ENCODE results near the gene RNF138. TPM values are rescaled to one million over a fixed set of nuclear protein-coding genes. Genes with fewer than 3 reads are reported as not detected.
A peak's percentile ranks its signal among the peaks of the same experiment; 100 is the strongest.

The RNF138 gene
- total and polyA plus RNA-seq, 2 of the 8 experiments (the other 6 are each of a cell fraction or from before 2014, with no cell fraction given), result 29.2 to 109 TPM

GRCh38 chr18:32091724-32092421, at the start of gene RNF138 (continued):
- TF ChIP-seq RAD21 (IDR thresholded peaks at IDR 0.05 in 1 of 2, conservative IDR thresholded peaks at IDR 0.05 in 1 of 2; ENCODE audit: low read depth in 2 of 2, low read length in 2 of 2) (no peak), E2F6 (IDR thresholded peaks at IDR 0.05) (peak; percentile 87), SP1 (IDR thresholded peaks at IDR 0.05; ENCODE audit: low read depth, low read length) (no peak), KDM5A (IDR thresholded peaks at IDR 0.05; ENCODE audit: low read length) (no peak), ASH2L (IDR thresholded peaks at IDR 0.05; ENCODE audit: low read length) (peak; percentile 66), SUZ12 (IDR thresholded peaks at IDR 0.05; ENCODE audit: low read length) (no peak), CEBPB (IDR thresholded peaks at IDR 0.05; ENCODE audit: low read depth, low read length) (no peak), CBX8 (IDR thresholded peaks at IDR 0.05; ENCODE audit: borderline replicate concordance, low read depth, low read length) (no peak), CREB1 (IDR thresholded peaks at IDR 0.05) (peak; percentile 96), FOSL1 (IDR thresholded peaks at IDR 0.05; ENCODE audit: insufficient read depth, low read depth, low read length) (no peak), EGR1 (IDR thresholded peaks at IDR 0.05; ENCODE audit: borderline replicate concordance, low read depth, low read length) (no peak), NANOG (IDR thresholded peaks at IDR 0.05; ENCODE audit: insufficient read depth, low read depth, low read length, poor library complexity, severe bottlenecking) (no peak), CTBP2 (IDR thresholded peaks at IDR 0.05; ENCODE audit: borderline replicate concordance, insufficient read depth, insufficient read length, low read length) (no peak), GABPA (IDR thresholded peaks at IDR 0.05; ENCODE audit: borderline replicate concordance, insufficient read depth, low read length) (no peak)
